ENCODE measurements around the gene MAML2.

- TF ChIP-seq RXRA (IDR thresholded peaks at IDR 0.05) (no peak), TAF1 (conservative IDR thresholded peaks at IDR 0.05) (no peak), CTCF (IDR thresholded peaks at IDR 0.05; ENCODE audit: low read depth, low read length, missing input control) (no peak), JUND (IDR thresholded peaks at IDR 0.05) (no peak), HNF4A (conservative IDR thresholded peaks at IDR 0.05) (no peak), FOXA1 (IDR thresholded peaks at IDR 0.05) (no peak), EGR1 (IDR thresholded peaks at IDR 0.05; ENCODE audit: low read depth in 2 of 2) (no peak), RAD21 (IDR thresholded peaks at IDR 0.05) (no peak), YY1 (IDR thresholded peaks at IDR 0.05) (no peak)
- TF ChIP-seq, protein P1, sequence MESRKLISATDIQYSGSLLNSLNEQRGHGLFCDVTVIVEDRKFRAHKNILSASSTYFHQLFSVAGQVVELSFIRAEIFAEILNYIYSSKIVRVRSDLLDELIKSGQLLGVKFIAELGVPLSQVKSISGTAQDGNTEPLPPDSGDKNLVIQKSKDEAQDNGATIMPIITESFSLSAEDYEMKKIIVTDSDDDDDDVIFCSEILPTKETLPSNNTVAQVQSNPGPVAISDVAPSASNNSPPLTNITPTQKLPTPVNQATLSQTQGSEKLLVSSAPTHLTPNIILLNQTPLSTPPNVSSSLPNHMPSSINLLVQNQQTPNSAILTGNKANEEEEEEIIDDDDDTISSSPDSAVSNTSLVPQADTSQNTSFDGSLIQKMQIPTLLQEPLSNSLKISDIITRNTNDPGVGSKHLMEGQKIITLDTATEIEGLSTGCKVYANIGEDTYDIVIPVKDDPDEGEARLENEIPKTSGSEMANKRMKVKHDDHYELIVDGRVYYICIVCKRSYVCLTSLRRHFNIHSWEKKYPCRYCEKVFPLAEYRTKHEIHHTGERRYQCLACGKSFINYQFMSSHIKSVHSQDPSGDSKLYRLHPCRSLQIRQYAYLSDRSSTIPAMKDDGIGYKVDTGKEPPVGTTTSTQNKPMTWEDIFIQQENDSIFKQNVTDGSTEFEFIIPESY (IDR thresholded peaks at IDR 0.05): no peak
- TF ChIP-seq, protein P2, sequence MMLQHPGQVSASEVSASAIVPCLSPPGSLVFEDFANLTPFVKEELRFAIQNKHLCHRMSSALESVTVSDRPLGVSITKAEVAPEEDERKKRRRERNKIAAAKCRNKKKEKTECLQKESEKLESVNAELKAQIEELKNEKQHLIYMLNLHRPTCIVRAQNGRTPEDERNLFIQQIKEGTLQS (IDR thresholded peaks at IDR 0.05): no peak
Measured at GRCh38 chr11:96188243-96189006, 154.6 kb downstream of the MAML2 start.

All from liver (tissue), 3 donors.